AML-193 (cell line): Measurements from ENCODE around the gene EIF4G3.
"Not testable (repeated sequence)": the region's sequence is repeated elsewhere in the genome, so short reads cannot be mapped to it uniquely, and the experiment has no call there.

Experiments
- DNase-seq, 2 experiments: peaks; one replicate each; lab custom pipeline; 2025; lab: John Stamatoyannopoulos, UW

Gene EIF4G3

GRCh38 chr1:20948101-20948500 lies 228.6 kb downstream of the EIF4G3 start:
- peak; percentile 9 to 51 for DNase-seq

- no peak for DNase-seq
Observed at GRCh38 chr1:20947409-20947808, 229.3 kb downstream of the EIF4G3 start.

- no peak for DNase-seq
Observed at GRCh38 chr1:20936621-20937020, 240.1 kb downstream of the EIF4G3 start.

GRCh38 chr1:20936216-20936615 lies 240.5 kb downstream of the EIF4G3 start:
- DNase-seq = no peak

GRCh38 chr1:20935717-20936116 lies 241.0 kb downstream of the EIF4G3 start:
- DNase-seq = no peak

GRCh38 chr1:20932437-20932977 lies 244.2 kb downstream of the EIF4G3 start:
- DNase-seq = peak; percentile 25 to 42

GRCh38 chr1:20931930-20932436 lies 244.7 kb downstream of the EIF4G3 start:
- DNase-seq = no peak

GRCh38 chr1:20930427-20930826 lies 246.3 kb downstream of the EIF4G3 start:
- no peak for DNase-seq

- peak; percentile 27 to 57 for DNase-seq
Observed at GRCh38 chr1:20928146-20928545, 248.6 kb downstream of the EIF4G3 start.

- no peak for DNase-seq
Observed at GRCh38 chr1:20921285-20921684, 255.4 kb downstream of the EIF4G3 start.

GRCh38 chr1:20913242-20913641 lies 263.5 kb downstream of the EIF4G3 start:
- no peak for DNase-seq

GRCh38 chr1:20907526-20907925 lies 269.2 kb downstream of the EIF4G3 start:
- not testable (repeated sequence) for DNase-seq

- DNase-seq = no peak
Observed at GRCh38 chr1:20903437-20903836, 273.3 kb downstream of the EIF4G3 start.

GRCh38 chr1:20900056-20900455 lies 276.6 kb downstream of the EIF4G3 start:
- no peak for DNase-seq

GRCh38 chr1:20899154-20899972 lies 277.3 kb downstream of the EIF4G3 start:
- no peak for DNase-seq

- no peak for DNase-seq
Observed at GRCh38 chr1:20896826-20897225, 279.9 kb downstream of the EIF4G3 start.

GRCh38 chr1:20893931-20894330 lies 282.8 kb downstream of the EIF4G3 start:
- DNase-seq = no peak

- no peak for DNase-seq
Observed at GRCh38 chr1:20891091-20891490, 285.6 kb downstream of the EIF4G3 start.

GRCh38 chr1:20887246-20887645 lies 289.5 kb downstream of the EIF4G3 start:
- DNase-seq = no peak

- DNase-seq = no peak
Observed at GRCh38 chr1:20885121-20885520, 291.6 kb downstream of the EIF4G3 start.

GRCh38 chr1:20884513-20884912 lies 292.2 kb downstream of the EIF4G3 start:
- DNase-seq = no peak

- no peak for DNase-seq
Observed at GRCh38 chr1:20883766-20884165, 292.9 kb downstream of the EIF4G3 start.

- no peak for DNase-seq
Observed at GRCh38 chr1:20882837-20883236, 293.9 kb downstream of the EIF4G3 start.

GRCh38 chr1:20878799-20879198 lies 297.9 kb downstream of the EIF4G3 start:
- no peak for DNase-seq
